Gastroesophageal sphincter (tissue), 3 donors: ENCODE measurements around the gene SLC29A4.

Experiments
- CTCF ChIP-seq, 4 experiments: fragments of 200-600 bp in 2 of 4; fragments of 450-650 bp in 2 of 4; sonication (generic) in 1 of 4; IDR thresholded peaks; one replicate each; pipeline ENCODE4 v1.5.1; 2017 to 2019; ENCODE audit warnings: antibody characterized with exemption in 4 of 4, mild to moderate bottlenecking in 2 of 4, moderate library complexity in 2 of 4
- EP300 ChIP-seq: sonication (generic); formaldehyde crosslinking; IDR thresholded peaks from one replicate; pipeline ENCODE4 v1.6.1; 2017; ENCODE audit warnings: antibody characterized with exemption, mild to moderate bottlenecking
- POLR2A ChIP-seq, 2 donors: fragments of 450-650 bp; IDR thresholded peaks; one replicate each; pipeline ENCODE4 v1.6.1; 2017; ENCODE audit warnings: antibody characterized with exemption in 2 of 2, mild to moderate bottlenecking in 2 of 2, moderate library complexity in 1 of 2

- TF ChIP-seq CTCF (IDR thresholded peaks at IDR 0.05) (no peak), EP300 (no peak), POLR2A (IDR thresholded peaks at IDR 0.05) (no peak)
Measured at GRCh38 chr7:5303061-5303460, 20.3 kb downstream of the SLC29A4 start.
